Panc1 (cell line): Measurements from ENCODE around the gene PRRG3.

Experiments used
- CTCF ChIP-seq: fragments of 450-650 bp; IDR thresholded peaks from 2 replicates; pipeline ENCODE4 v1.5.1; 2017; ENCODE audit warnings: mild to moderate bottlenecking
- REST ChIP-seq, 2 experiments: IDR thresholded peaks; 2 replicates each; pipeline ENCODE4 v1.6.1; 2011 to 2012; ENCODE audit warnings: low read depth in 2 of 2, control low read depth in 1 of 2, low read length in 1 of 2, mild to moderate bottlenecking in 1 of 2, moderate library complexity in 1 of 2; ENCODE audit not compliant: insufficient read depth in 1 of 2

- no peak for TF ChIP-seq CTCF
- TF ChIP-seq REST (IDR thresholded peaks at IDR 0.05; ENCODE audit: insufficient read depth in 1 of 2, low read depth in 2 of 2, low read length in 1 of 2) = no peak
These were observed 47.1 kb downstream of the PRRG3 start for GRCh38 chrX:151742311-151742710.
